GM18505 (cell line): ENCODE data around the gene TRAPPC4.

Experiments
- ATAC-seq: cut with Tn5 transposase; IDR thresholded peaks from one replicate; pipeline ENCODE4 v1.9.1; 2021; ENCODE audit not compliant: unreplicated experiment
- POLR2A ChIP-seq: IDR thresholded peaks from 4 replicates; pipeline ENCODE4 v1.6.1; 2011; ENCODE audit warnings: borderline replicate concordance; ENCODE audit not compliant: insufficient read depth, insufficient read length; ENCODE audit errors: extremely low read depth

TRAPPC4 gene

GRCh38 chr11:119023741-119024140 is 5.2 kb downstream of the TRAPPC4 start:
- ATAC-seq, result no peak
- no peak for TF ChIP-seq POLR2A

- TF ChIP-seq POLR2A, result no peak
- ATAC-seq, result no peak
Observed at GRCh38 chr11:119024430-119025098, 6.0 kb downstream of the TRAPPC4 start.

- ATAC-seq, result no peak
- TF ChIP-seq POLR2A, result no peak
Observed at GRCh38 chr11:119025099-119025473, 6.5 kb downstream of the TRAPPC4 start.

- ATAC-seq, result no peak
- no peak for TF ChIP-seq POLR2A
Observed at GRCh38 chr11:119025541-119025940, 7.0 kb downstream of the TRAPPC4 start.

- no peak for ATAC-seq
- no peak for TF ChIP-seq POLR2A
Observed at GRCh38 chr11:119025978-119026766, 7.6 kb downstream of the TRAPPC4 start.

- no peak for TF ChIP-seq POLR2A
- ATAC-seq, result no peak
Observed at GRCh38 chr11:119026970-119027369, 8.4 kb downstream of the TRAPPC4 start.

- no peak for TF ChIP-seq POLR2A
- no peak for ATAC-seq
Observed at GRCh38 chr11:119027561-119028345, 9.2 kb downstream of the TRAPPC4 start.

- no peak for ATAC-seq
- TF ChIP-seq POLR2A, result no peak
Observed at GRCh38 chr11:119028346-119029068, 9.9 kb downstream of the TRAPPC4 start.

GRCh38 chr11:119029069-119029339 is 10.4 kb downstream of the TRAPPC4 start:
- ATAC-seq, result no peak
- TF ChIP-seq POLR2A, result no peak

- ATAC-seq, result no peak
Observed at GRCh38 chr11:119029340-119030028, 10.9 kb downstream of the TRAPPC4 start.

GRCh38 chr11:119030029-119030328 is 11.4 kb downstream of the TRAPPC4 start:
- TF ChIP-seq POLR2A, result no peak
- no peak for ATAC-seq

More at GRCh38 chr11:119029340-119030028, 10.9 kb downstream of the TRAPPC4 start:
- no peak for TF ChIP-seq POLR2A

- peak; percentile 71 for TF ChIP-seq POLR2A
- peak; percentile 93 for ATAC-seq
Observed at GRCh38 chr11:119030329-119031047, 11.9 kb downstream of the TRAPPC4 start, which contains the start of gene SLC37A4. Gene SLC37A4 (minus strand): TSS chr11:119030877.
